Inflammatory macrophage treated with lipopolysaccharide for 1 hour (primary cell): ENCODE results near the gene RASAL2.
A peak's percentile ranks its signal among the peaks of the same experiment; 100 is the strongest.
"Not testable (repeated sequence)": the region's sequence is repeated elsewhere in the genome, so short reads cannot be mapped to it uniquely, and the experiment has no call there.

Source experiments
- DNase-seq, 2 donors: peaks; one replicate each; pipeline ENCODE4 v3.0.0-alpha.2; 2020 to 2022

RASAL2 gene

DNA sequence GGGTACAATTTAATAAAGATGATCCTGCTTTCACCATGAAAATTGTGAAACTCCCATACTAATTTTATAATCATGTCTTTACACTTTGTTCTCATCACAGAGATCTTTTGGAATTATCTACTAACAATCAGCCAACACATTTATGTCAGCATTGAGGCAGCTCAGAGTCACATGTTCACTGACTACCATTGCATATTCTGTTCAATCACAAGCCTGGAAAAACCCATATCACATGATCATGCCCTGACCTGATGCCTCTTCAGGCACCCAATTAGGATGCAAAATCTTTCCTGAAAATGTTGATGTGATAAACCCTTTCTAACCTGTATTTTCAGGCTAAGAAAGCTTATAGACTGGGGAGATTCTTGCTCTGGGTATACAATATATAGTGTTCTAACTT is 21.6 kb upstream of the RASAL2 start:
- DNase-seq, result peak; percentile 42 to 79

DNA sequence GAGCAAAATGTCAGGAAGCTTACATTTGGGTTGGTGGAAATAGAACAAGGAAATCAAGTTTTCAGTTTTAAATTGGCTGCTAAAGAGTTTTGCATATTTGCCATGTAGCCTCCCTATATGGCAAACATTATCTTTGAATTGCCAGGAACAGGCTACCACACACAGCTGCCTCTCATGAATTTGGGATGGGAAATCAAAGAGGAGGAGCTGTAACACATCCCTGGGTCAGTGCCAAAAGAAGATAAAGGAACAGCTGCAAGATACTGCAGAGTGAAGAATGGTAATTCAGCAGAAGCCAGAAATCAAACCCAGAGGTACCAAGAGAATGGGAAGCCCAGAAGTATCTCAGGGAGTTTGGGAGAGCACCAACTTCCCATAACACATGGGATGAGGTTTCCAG is 18.6 kb upstream of the RASAL2 start:
- no peak for DNase-seq

DNA sequence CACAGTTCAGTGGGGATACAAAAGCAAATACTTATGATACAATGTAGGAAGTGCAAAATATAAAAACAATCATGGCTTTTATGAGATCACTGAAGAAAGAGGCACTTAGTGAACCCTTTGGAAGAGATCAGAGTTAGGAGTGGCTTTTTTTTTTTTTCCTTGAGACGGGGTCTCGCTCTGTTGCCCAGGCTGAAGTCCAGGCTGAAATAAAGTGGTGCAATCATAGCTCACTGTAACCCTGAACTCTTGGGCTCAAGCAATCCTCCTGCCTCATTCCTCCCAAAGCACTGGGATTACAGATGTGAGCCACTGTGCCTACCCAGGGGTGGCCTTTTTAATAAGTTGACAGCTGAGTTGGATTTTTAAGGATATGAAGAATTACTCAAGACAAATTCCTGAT is 17.3 kb upstream of the RASAL2 start:
- no peak for DNase-seq

DNA sequence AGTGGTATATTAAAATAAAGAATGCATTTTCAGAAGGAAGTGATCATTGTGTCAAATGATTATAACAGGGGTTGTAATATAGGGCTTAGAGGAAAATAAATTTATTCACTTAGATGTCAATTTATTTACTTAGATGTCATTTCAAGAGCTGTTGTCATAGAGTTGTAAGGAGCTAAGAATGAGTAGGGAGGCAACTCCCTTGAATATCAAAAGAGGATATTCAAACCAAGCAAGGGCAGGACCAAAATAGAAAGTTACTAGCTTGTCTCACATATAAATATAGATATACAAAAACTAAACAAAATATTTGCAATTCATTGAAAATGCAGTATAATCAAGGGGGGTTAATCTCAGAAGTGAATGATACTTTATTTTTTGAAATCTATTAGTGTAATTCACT is 16.0 kb upstream of the RASAL2 start:
- DNase-seq, result no peak

DNA sequence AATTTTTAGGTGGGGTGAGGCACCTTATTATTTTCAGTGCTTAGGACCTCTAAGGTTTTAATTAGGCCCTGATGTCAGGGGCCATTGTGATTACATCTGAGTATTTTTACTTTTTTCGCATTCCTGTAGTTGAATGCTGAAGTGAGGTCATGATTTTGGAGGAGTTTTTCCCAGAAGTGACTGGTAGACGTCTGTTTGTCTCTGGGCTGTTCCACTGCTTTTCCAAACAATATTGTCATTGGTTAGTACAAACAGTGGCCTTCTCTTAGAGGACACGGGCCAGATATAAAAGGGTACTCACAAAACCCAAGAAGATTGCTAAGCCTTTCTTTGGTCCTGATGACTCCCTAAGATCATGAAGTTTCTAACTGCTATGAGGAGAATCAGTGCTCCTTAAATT is 7.6 kb upstream of the RASAL2 start:
- DNase-seq, result no peak

DNA sequence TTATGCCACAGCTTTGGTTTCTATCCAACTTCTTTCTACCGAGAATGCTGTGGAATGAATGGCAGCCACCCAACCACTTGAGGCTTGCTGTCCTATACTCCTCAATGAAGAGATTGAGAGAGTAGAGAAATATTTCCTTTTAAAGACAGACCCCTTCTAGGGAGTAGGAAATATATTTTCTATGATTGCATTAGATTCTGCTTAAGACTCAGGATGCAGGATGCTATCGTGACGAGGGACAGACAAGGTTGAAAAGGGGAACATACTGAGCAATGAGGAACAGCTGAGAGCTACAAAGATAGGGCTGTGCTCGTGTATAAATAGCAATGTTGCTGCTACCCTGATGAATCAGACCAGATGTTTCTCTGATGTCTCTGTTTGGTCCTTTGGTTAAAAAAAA is 7.1 kb upstream of the RASAL2 start:
- peak in 1 of 2 donors; percentile 58 for DNase-seq

DNA sequence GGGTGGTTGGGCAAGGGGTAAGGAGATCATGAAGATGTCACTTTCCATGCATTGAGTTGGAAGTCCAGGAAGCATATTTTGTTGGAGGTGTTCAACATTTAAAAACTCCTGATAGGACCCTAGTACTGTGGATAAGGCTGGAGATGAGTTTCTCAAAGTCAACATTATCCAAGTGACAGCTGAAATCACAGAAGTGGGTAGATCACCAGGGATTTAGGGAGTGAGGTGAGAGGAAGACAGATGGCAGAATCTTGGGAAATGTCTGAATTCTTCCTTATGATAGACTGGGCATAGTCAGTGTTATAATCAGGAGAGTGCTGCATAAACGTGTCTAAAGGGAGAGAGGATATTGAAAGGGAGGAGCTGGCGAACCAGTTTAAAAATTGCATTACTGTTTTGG is 5.3 kb upstream of the RASAL2 start:
- no peak for DNase-seq

DNA sequence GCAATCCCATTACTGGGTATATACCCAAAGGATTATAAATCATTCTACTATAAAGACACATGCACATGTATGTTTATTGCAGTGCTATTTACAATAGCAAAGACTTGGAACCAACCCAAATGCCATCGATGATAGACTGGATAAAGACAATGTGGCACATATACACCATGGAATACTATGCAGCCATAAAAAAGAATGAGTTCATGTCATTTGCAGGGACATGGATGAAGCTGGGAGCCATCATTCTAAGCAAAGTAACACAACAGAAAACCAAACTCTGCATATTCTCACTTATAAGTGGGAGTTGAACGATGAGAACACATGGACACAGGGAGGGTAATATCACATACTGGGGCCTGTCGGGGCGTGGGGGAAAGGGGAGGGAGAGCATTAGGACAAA is 2.5 kb upstream of the RASAL2 start:
- DNase-seq, result not testable (repeated sequence)

DNA sequence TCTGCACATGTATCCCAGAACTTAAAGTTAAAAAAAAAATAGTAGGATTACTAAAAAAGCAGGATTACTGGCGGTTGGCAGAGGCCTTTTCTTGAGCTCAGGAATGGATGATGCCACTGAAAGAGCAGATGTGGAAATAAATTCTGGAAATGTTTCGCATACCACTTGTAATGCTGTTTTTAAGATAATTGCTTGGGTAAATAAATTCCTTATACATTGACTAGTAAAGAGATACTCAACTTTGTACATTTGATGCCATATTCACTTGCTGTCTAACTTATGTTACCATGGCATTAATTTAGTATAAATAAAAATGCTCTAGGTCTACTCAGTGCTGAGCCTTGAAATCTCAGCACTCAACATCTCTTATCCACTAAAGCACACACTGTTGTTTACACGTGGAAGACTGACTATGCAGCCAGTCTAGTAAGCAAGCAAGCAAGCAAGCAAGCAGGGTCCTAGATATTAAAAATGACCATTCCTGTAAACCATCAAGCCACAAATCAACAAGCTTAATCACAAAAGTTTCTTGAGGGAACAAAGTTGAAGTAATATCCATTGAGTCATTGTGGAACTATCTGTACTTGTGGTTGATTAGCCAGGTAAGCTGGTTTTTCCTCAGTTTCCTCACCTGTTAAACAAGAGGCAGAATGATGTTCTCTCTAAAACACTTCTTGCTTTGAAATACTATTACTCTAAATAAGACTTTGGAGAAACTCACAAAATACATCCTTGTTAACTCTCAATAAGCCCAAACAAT is 1.7 kb upstream of the RASAL2 start:
- no peak for DNase-seq

DNA sequence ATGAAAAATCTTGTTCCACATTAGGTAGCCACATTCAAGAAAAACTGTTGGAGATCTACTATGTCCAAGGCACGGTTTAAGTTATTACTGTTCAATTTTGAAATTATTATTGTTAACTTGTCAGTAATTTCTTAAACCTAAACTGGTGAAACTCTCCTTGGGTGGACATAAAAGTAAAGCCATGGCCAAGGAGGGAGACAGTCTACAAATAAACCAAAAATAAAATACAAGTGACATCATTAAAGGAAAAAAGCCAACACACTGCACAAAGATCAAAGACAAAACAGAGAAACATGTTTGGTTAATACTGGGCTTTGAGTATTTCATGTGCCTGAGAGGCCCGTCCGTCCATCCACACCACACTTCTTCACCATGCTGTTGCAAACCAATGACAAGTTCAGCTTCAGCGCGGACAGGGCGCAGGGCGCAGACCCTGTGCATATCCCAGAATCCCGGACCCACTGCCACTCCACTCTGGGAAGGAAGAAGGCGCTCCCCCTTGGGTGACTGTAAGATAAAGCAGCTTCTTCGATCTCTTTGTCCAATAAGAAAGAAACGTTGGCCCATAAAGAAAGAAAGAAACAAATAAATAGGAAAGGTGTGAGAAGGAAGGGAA is 918 bp upstream of the RASAL2 start:
- no peak for DNase-seq

DNA sequence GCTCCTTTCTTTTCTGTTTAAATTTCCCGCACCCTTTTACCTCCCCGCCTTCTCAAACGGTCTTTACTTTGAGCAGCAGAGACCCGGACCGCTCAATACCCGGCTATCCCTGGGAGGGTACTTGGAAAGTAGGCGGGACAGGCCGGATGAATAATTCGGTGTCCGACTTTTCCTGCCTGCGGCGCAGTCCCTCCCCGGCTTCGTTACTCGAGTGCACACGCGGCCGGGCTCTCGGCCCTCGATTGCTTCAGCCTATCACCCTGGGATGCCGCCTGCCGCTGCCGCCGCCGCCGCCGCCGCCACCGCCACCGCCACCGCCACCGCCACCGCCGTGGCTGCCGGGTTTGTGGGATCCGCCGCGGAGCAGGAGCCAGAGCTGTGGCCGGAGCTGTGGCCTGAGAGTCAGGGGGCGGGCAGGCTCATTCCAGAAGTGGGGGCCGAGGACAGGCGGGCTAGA is 382 bp upstream of the RASAL2 start:
- DNase-seq, result peak; percentile 89 to 92

DNA sequence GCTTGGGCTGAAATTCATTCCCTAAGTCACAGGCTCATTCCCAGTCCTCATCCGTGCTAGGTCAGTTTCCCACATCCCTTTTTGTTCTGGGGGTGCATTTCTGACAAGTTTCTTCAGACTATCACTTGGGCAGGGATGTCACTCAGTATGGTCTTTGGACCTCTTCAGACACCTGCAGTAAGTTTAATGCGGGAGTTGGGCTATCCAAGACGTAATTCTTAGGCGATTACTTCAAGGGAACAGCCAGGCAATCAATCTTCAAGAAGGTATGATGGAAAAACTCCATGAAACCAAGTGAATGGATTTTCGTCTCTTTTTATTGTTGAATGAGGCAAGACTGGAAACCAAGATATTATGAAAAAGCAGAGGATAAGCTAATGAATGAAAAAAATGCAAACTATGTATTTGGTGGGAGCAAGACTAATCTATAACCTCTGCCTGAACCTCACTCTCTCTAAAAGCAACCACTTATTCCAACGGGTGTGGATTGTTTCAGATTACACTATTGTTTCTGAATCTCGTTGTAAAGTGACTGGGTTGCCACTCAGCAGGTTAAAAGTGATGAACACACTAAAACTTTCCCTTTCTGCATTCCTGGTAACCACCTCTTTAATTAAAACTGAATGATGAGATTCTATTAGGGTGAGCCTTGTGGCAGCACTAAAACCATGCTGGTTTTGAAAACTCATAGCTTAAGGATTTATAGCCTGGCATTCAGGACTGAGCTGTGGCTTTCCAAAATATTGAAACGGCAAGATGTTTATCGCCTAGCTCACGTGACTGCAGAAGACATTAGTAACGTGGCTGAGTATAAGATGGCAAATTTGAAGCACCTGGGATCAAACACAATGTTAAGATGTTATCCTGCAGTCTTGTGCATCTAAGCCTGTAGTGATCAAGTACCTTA is 1.1 kb downstream of the RASAL2 start:
- DNase-seq, result no peak

DNA sequence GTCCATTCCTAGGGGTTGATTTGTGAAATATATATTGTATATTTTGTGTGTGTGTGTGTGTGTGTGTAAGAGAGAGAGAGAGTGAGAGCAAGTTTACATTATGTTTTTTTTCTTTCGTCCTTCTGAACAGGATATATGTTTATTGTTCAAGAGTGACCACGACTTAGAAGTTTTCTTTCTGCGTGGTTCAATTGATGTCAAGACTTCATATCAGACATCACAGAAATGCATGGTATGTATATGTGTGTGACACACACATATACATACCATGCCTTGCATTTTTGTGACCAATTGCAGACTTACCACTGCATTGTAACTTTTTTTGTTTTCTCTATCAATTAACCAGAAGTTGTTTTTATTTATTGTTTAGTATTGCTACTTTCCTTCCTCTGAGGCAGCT is 2.5 kb downstream of the RASAL2 start:
- no peak for DNase-seq

DNA sequence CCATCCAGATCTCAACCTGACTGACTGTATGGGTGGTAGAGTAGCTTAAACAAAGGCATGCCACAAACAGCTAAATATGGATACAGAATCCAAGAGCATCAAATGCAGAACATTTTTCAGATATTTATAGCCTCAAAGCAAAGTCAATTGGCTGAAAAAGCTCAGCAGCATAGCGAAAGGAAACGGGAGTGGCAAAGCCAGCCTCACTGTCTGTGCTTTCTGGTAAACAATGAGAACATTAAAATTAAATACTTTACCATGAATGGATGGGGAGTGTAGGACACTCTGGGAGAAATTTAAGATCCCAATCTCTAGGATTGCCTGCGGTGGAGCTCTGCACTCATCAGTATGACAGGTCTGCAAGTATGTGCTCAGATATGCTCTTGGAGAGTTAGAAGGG is 4.4 kb downstream of the RASAL2 start:
- DNase-seq, result no peak

DNA sequence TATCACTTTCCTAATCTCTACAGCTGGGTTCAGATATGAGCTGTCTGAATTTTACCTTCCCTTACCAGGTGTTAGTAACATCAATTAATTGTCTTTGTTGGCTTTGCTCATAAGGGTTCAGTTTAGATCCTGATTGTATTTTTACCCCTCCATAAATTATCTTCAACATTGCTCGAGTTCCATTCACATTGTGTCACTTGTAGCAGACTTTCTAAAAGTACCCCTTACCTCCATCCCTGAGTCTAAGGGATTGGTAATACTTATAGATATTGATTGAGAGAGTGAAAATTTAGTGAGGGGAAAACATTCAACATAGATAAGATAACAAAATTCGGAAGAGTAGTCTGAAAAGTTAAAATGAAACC is 7.3 kb downstream of the RASAL2 start:
- DNase-seq, result no peak

DNA sequence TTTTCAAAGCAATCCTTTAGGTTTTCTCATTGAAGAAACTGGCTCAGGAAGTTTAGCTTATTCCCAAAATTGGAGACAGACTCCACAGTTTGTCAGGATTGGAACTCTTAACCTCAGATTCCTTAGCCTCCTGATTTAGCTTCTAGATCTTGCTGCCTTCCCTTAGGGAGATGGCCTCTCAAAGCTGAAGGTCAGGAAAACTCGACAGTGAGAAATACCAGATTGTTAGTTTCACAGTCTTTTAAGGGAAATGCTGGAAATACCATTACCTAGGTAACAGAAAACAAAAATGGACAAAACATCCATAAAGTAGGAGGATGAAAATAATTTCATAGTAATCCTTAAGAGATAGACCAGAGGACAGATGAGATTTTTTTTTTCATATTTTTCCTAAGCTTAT is 7.8 kb downstream of the RASAL2 start:
- DNase-seq, result no peak

DNA sequence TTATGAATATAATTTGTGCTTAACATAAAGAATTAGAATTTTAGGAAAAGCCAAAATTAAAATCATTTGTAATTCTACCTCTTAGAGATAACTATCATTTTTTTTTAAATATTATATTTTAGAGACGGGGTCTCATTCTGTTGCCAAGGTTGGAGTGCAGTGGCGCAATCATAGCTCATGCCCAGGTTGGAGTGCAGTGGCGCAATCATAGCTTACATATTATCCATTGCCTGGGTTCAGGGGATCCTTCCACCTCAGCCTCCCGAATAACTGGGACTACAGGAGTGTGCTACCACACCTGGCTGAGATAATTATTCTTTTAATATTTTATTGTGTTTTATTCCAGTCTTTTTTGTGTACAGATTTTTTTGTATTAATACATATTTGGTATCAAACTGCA is 8.3 kb downstream of the RASAL2 start:
- DNase-seq, result no peak

DNA sequence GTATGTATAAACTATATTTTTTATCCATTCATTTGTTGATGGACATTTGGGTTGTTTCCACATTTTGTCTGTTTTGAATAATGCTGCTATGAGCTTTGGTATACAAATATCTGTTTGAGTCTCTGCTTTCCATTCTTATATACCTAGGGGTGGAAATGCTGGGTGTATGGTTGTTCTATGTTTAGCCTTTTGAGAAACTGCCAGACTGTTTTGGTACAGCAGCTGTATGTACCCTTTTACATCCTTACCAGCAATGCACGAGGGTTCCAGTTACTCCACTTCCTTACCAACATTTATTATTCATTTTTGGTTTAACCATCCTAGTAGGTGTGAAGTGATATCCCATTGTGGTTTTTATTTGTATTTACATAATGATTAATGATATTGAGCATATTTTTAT is 13.9 kb downstream of the RASAL2 start:
- DNase-seq, result no peak

DNA sequence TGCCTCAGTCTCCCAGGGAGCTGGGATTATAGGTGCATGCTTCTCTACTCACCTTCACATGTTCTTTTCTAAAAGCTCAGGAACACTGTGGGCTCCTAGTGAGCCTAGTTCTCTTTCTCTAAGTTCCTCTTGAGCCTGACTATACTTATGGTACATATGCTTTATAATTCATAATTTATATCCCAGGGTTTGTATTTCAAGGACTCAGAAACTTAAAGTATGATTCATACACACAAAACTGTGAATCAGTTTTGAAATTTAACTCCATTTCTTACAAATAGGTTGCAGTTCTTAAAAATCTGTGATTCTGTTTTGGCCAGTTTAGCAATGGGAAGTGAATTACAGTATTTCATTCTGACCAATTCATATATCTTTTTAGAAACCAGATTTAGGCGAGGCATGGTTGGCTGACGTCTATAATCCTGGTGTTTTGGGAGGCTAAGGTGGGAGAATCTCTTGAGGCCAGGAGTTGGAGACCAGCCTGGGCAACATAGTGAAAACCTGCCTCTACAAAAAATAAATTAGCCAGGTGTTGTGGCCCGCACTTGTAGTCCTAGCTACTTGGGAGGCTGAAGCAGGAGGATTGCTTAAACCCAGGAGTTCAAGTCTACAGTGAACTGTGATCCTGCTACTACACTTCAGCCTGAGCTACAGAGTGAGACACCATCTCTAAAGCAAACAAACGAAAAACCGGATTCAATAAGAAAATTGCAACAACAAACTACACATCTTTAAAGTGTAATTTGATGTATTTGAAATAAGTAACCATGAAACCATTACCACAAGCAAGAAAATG is 15.6 kb downstream of the RASAL2 start:
- DNase-seq, result no peak

DNA sequence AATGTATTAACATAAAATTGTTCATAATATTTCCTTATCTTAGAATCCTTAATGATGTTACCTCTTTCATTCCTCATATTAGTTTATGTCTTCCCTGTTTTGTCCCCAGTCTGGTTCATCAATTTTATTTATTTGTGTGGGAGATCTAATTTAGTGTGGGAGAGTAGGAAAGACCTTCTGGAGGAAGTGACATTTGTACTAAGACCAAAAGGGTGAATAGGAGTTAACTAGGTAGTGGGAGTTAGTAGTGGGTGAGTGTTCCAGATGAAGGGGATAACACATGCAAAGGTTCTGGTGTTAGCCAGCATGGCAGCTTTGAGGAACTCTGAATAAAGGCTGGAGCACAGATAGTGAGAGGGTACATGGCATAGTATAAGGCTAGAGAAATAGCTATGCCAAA is 21.4 kb downstream of the RASAL2 start:
- DNase-seq, result no peak

DNA sequence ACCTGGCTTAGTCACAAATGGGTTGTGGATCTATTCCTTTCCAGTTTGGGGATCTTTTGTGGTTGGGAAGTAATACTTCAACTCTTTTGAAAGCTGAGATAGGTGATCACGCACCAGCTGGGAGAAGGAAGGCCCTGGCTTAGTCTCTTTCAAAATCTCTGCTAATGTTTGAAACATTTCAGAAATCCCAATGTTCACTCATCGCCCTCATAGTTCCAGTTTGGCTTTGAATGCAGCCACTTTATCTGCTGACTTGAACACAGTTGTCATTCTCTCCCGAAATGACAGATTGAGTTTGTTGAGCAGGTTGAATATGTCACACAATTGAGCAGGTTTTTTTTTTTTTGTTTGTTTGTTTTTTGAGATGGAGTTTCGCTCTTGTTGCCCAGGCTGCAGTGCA is 24.6 kb downstream of the RASAL2 start:
- peak in 1 of 2 donors; percentile 60 for DNase-seq

DNA sequence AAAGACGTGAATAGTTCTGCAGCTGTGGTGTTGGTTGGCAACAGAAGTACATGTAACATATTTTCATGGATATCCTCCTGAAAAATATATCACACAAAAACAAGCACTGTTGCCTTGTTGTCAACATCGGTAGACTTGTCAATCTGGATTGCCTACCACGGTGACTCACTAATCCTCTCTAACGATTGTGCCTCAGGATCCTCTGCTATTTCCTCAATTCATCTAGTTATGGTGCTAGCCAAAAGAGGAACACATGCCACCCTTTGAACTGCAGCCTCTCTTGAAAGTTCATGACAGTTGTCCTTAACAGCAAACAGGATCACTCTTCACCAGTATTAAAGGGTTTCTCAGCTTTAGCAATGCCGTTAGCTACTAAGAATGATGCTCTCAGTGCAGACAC is 25.7 kb downstream of the RASAL2 start:
- peak; percentile 82 to 91 for DNase-seq

DNA sequence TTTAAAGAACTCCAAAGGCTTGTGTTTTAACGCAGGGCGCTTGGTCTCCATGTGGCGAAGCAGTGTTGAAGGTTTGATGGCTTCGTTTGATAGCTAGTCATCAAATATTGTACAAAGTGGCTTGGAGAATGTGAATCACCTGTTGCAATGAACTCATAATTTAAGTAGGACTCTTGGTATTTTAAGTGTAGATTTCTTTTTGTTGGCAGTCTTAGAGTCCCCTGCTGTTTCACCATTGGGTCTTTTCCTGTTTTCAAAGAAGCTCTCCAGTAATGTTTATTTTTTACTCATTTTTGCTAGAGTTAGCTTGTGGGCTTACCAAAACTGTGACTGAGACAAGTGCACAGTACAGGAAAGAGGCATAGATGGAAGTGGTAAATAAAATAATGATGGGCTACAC is 26.2 kb downstream of the RASAL2 start:
- DNase-seq, result no peak
